ENCODE data around the gene POMT1. TPM values are rescaled to one million over a fixed set of nuclear protein-coding genes. Genes with fewer than 3 reads are reported as not detected.

POMT1 gene
- total RNA-seq, 2 donors from 2014 or later = 36.5 to 59.5 TPM

DNA sequence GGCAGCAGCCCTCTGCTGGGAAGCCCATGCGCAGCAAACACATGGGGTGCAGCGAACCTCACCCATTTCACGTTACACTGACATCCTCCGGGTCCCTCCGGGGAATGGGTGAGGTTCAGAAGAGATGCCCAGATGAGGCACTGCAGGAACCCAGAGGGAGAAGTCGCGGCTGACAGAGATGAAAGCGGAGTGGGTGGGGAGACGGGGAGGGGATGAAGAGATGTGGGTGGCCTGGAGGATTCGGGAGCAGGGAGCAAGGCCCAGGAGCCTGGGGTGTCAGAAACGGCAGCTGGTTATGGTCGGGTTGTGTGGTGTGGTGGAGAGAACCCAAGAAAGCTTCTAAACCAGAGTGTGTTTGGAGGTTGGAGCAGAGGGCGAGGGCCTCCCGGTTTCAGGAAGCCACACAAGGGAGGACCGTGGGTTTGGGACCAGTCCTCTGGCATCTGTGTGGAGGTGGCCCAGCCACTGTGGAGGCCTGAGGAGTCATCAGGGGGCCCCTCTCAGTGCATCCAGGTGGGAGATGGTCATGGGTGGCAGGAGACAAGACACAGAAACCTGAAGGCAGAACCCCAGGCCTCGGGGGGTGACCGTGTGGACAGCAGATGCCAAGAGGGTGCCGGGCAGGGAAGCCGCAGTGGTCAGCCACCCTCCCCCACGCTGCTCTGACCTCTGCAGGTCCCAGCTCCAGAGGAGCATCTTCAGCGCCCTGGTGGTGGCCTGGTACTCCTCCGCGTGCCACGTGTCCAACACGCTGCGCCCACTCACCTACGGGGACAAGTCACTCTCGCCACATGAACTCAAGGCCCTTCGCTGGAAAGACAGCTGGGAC, 19.8 kb downstream of the POMT1 start:
- H3K27me3 ChIP-seq (replicated peaks; ENCODE audit: insufficient read depth) = no peaks in the 10 kb centered on the region
- H3K36me3 ChIP-seq = peaks cover 19 to 25% of the 10 kb centered on the region in 2 donors
- 92% methylated on average over 29 of the region's 29 CpGs for WGBS
- no peak overlapping the region for H3K4me3 ChIP-seq
- no peak overlapping the region for H3K27ac ChIP-seq
- DNase-seq (ENCODE audit: low spot score) = no peak
- no peaks in the 10 kb centered on the region for H3K4me1 ChIP-seq (replicated peaks)
- TF ChIP-seq POLR2AphosphoS5 (IDR thresholded peaks at IDR 0.05) (no peak), POLR2A (IDR thresholded peaks at IDR 0.05) (no peak)
- intact Hi-C loops (cut with DNase I) = no loop called here
- H3K9me3 ChIP-seq = no peaks in the 10 kb centered on the region

DNA sequence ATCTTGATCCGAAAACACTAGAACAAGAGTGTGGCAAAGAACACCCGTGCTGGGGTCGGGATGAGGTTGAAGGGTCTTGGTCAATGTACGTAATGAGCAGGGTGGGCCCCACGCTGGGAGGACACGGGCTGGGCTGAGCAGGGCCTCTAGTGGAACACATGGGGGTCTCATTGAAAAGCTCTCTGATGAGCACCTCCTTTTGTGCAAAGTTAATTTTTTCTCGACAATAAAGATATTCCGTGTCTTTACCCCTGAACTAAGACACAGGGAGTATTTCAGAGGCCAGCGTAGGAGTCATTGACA, 20.3 kb downstream of the POMT1 start:
- H3K4me3 ChIP-seq = no peak overlapping the region
- 87% methylated on average over 9 of the region's 9 CpGs for WGBS
- H3K4me1 ChIP-seq (replicated peaks) = no peaks in the 10 kb centered on the region
- H3K27me3 ChIP-seq (replicated peaks; ENCODE audit: insufficient read depth) = no peaks in the 10 kb centered on the region
- H3K9me3 ChIP-seq = no peaks in the 10 kb centered on the region
- no peak overlapping the region for H3K27ac ChIP-seq
- peaks cover 19 to 25% of the 10 kb centered on the region in 2 donors for H3K36me3 ChIP-seq
- TF ChIP-seq POLR2A (IDR thresholded peaks at IDR 0.05) (no peak), POLR2AphosphoS5 (IDR thresholded peaks at IDR 0.05) (no peak)
- TF ChIP-seq, protein P1, sequence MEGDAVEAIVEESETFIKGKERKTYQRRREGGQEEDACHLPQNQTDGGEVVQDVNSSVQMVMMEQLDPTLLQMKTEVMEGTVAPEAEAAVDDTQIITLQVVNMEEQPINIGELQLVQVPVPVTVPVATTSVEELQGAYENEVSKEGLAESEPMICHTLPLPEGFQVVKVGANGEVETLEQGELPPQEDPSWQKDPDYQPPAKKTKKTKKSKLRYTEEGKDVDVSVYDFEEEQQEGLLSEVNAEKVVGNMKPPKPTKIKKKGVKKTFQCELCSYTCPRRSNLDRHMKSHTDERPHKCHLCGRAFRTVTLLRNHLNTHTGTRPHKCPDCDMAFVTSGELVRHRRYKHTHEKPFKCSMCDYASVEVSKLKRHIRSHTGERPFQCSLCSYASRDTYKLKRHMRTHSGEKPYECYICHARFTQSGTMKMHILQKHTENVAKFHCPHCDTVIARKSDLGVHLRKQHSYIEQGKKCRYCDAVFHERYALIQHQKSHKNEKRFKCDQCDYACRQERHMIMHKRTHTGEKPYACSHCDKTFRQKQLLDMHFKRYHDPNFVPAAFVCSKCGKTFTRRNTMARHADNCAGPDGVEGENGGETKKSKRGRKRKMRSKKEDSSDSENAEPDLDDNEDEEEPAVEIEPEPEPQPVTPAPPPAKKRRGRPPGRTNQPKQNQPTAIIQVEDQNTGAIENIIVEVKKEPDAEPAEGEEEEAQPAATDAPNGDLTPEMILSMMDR (IDR thresholded peaks at IDR 0.05) = no peak
- no peak for DNase-seq (ENCODE audit: low spot score)
- intact Hi-C loops (cut with DNase I) = no loop called here

DNA sequence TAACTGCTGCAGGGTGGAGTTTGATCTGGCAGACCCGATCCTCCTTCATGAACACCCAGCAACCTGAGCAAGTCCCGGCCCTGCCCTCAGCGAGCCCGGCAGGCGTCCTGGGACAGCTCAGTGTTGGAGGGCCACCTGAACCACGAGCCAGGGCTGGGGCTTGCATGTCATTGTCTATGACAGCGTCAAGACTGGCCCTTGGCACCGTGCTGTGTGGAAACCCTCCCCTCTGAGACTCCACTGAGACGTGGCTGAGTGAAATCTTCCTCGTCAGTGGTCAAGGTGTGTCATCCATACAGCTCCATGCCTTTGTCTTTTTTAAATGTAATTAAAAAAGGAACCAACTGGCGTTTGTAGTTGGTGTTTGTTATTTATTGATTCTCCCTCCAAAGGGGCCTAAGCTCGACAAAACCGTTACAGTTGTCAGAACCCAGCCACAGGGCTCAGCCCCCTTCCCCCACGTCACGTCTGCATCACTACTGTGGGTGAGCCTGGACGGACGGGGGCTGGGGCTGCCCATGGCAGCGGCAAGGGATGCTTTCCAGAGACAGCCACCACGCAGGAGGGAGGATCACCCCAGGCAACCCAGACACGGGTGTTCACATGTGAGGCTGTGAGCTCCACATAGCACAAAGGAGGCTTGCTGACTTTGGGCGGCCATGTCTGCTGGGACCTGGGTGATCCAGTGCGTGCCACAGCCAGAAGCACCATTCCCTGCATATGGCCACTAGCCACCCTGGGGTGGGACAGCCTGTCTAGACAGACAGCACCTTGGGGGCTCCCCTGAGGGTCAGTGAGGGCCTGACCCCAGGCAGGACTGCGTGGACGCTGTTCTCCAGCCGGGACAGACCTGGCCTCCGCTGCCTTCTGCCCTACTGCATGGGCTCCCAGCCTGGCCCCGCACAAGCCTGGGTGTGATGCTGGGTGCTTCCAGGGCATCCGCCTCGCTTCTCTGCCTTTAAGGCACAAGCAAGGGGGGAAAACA, 21.0 kb downstream of the POMT1 start:
- Histone ChIP-seq H3K36me3 (peaks cover 15 to 29% of the 10 kb centered on the region in 2 donors), H3K9me3 (no peaks in the 10 kb centered on the region), H3K4me1 (replicated peaks) (no peaks in the 10 kb centered on the region), H3K27me3 (replicated peaks; ENCODE audit: insufficient read depth) (no peaks in the 10 kb centered on the region), H3K4me3 (no peak overlapping the region), H3K27ac (no peak overlapping the region)
- intact Hi-C loops (cut with DNase I) = no loop called here
- 75% methylated on average over 29 of the region's 29 CpGs for WGBS
- TF ChIP-seq, protein P1 (IDR thresholded peaks at IDR 0.05) = no peak
- TF ChIP-seq POLR2A (IDR thresholded peaks at IDR 0.05) = no peak
- no peak for DNase-seq (ENCODE audit: low spot score)

DNA sequence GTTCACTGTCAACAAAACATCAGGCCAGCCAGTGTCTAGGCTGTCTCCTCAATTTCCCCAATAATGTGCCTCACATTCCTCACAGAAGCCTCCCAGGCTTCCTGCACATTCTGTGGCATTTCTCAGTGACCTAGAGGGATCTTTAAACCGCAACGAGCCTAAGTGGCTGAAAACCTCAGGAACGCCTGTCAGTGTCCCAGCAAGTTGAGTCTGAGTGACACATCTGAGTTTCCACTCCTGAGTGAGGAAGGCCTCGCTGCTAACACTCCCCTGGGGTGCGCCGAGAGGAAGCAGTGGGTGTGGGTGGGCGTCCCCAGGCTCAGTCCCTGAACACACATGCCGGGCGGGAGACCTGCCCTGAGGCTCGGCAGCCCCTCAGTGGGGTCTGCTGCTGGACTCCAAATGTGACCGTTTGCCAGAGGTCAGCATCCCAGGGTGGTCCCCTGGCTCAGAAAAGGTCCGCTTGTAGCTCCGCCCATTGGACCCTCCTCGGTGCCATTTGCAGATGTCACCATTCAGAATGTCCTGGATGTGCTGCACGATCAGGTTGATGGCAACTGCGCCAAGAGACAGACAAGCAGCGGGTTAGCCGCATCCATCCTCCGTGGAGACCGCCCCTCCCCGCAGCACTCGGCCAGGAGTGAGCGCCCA, 22.1 kb downstream of the POMT1 start:
- Histone ChIP-seq H3K4me3 (no peak overlapping the region), H3K36me3 (peaks cover 12 to 27% of the 10 kb centered on the region in 2 donors), H3K27me3 (replicated peaks; ENCODE audit: insufficient read depth) (no peaks in the 10 kb centered on the region), H3K4me1 (replicated peaks) (peaks cover 1% of the 10 kb centered on the region), H3K9me3 (no peaks in the 10 kb centered on the region), H3K27ac (no peak overlapping the region)
- intact Hi-C loops (cut with DNase I) = no loop called here
- TF ChIP-seq POLR2A (IDR thresholded peaks at IDR 0.05) (no peak), POLR2AphosphoS5 (IDR thresholded peaks at IDR 0.05) (no peak)
- TF ChIP-seq, protein P1 (IDR thresholded peaks at IDR 0.05) = no peak
- no peak for DNase-seq (ENCODE audit: low spot score)
- WGBS = 85% methylated on average over 23 of the region's 23 CpGs
